NT2/D1 (cell line): Measurements from ENCODE around the gene PARK7.

Experiments
- SUZ12 ChIP-seq: IDR thresholded peaks from 2 replicates; pipeline ENCODE4 v1.6.1; 2011; ENCODE audit not compliant: insufficient read length, insufficient read depth; ENCODE audit errors: extremely low read depth
- YY1 ChIP-seq: IDR thresholded peaks from 2 replicates; pipeline ENCODE4 v1.6.1; 2011; ENCODE audit not compliant: insufficient read length, insufficient read depth
- ZNF274 ChIP-seq: IDR thresholded peaks from 2 replicates; pipeline ENCODE4 v1.6.1; 2011; ENCODE audit warnings: mild to moderate bottlenecking, low read depth, low read length

DNA sequence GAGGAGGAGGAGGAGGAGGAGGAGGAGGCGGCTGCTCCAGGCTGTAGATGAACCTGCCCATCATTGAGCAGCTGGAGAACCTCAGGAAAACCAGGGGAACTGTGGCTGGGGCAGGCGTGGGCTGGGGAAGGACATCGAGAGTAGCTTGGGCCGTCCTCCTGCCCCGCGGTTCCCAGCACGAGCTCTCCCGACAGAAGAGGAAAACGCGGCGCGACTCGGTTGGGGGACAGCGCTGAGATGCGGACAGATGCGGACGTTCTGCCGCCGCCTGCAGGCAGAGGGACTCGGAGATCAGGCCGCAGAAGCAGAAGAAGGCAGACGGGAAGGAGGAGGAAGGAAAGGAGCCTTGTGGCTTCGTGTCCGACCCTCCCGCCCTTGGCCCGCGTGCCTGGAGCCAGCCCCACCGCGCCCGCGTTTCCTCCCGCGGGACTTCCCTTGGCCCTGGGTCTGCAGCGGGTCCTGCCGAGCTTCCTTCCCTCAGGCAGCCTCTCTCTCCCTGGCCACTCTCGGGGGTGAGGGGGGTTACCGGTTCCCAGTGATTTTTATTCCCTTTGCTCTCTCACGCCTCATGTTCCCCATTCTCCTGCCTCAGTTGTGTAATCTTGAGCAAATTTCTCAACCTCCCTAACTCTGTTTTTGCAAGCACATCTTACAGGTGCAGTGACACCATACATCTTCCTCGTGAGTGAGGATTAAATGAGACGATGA, 19.1 kb upstream of the PARK7 start:
- TF ChIP-seq ZNF274 (no peak), SUZ12 (peak; percentile 75), YY1 (no peak)
